HEK293T (cell line): Measurements from ENCODE around the gene SMIM3.
"Not testable (repeated sequence)": the region's sequence is repeated elsewhere in the genome, so short reads cannot be mapped to it uniquely, and the experiment has no call there.

Experiments
- CTCF ChIA-PET: fragments of 350-600 bp; formaldehyde crosslinking; extraction: SDS; loops from one replicate; lab custom pipeline; 2021; ENCODE audit warnings: antibody characterized with exemption, inconsistent platforms; lab: Yijun Ruan, JAX
- POLR2A ChIA-PET: fragments of 350-600 bp; formaldehyde crosslinking; extraction: SDS; loops from one replicate; lab custom pipeline; 2020; ENCODE audit warnings: antibody characterized with exemption, inconsistent platforms; lab: Yijun Ruan, JAX
- DNase-seq: peaks from one replicate; pipeline ENCODE4 v3.0.0; 2012; ENCODE audit warnings: mixed read lengths; ENCODE audit errors: extremely low spot score
- ARNT ChIP-seq: fragments of 450-650 bp; IDR thresholded peaks from 2 replicates; pipeline ENCODE4 v1.6.1; 2017; ENCODE audit warnings: mild to moderate bottlenecking
- BHLHE40 ChIP-seq: fragments of 450-650 bp; IDR thresholded peaks from 2 replicates; pipeline ENCODE4 v1.6.1; 2016; ENCODE audit warnings: mild to moderate bottlenecking, moderate library complexity, borderline replicate concordance
- CTBP1 ChIP-seq: fragments of 450-650 bp; IDR thresholded peaks from 2 replicates; pipeline ENCODE4 v1.6.1; 2016; ENCODE audit warnings: borderline replicate concordance
- ELF4 ChIP-seq: fragments of 450-650 bp; IDR thresholded peaks from 2 replicates; pipeline ENCODE4 v1.6.1; 2017; ENCODE audit warnings: antibody characterized with exemption
- FOXA1 ChIP-seq: fragments of 450-650 bp; IDR thresholded peaks from 2 replicates; pipeline ENCODE4 v1.6.1; 2016; ENCODE audit warnings: mild to moderate bottlenecking
- FOXK2 ChIP-seq: fragments of 450-650 bp; IDR thresholded peaks from 2 replicates; pipeline ENCODE4 v1.6.1; 2016; ENCODE audit warnings: mild to moderate bottlenecking
- FOXM1 ChIP-seq: fragments of 450-650 bp; IDR thresholded peaks from 2 replicates; pipeline ENCODE4 v1.6.1; 2017; ENCODE audit warnings: mild to moderate bottlenecking, borderline replicate concordance
- HDGF ChIP-seq: fragments of 450-650 bp; IDR thresholded peaks from 2 replicates; pipeline ENCODE4 v1.6.1; 2017; ENCODE audit warnings: antibody characterized with exemption, borderline replicate concordance
- L3MBTL2 ChIP-seq: fragments of 450-650 bp; conservative IDR thresholded peaks from 2 replicates; pipeline ENCODE4 v1.6.1; 2016; ENCODE audit warnings: mild to moderate bottlenecking
- LEF1 ChIP-seq: fragments of 450-650 bp; IDR thresholded peaks from 2 replicates; pipeline ENCODE4 v1.6.1; 2017; ENCODE audit warnings: mild to moderate bottlenecking, borderline replicate concordance
- NFRKB ChIP-seq: fragments of 450-650 bp; IDR thresholded peaks from 2 replicates; pipeline ENCODE4 v1.6.1; 2016; ENCODE audit warnings: mild to moderate bottlenecking, moderate library complexity
- PKNOX1 ChIP-seq: fragments of 450-650 bp; IDR thresholded peaks from 2 replicates; pipeline ENCODE4 v1.6.1; 2016
- SP1 ChIP-seq: fragments of 450-650 bp; IDR thresholded peaks from 2 replicates; pipeline ENCODE4 v1.6.1; 2017
- SUZ12 ChIP-seq: fragments of 450-650 bp; IDR thresholded peaks from 2 replicates; pipeline ENCODE4 v1.6.1; 2016; ENCODE audit warnings: mild to moderate bottlenecking
- TARDBP ChIP-seq: fragments of 450-650 bp; IDR thresholded peaks from 2 replicates; pipeline ENCODE4 v1.6.1; 2016
- ZNF384 ChIP-seq: fragments of 450-650 bp; IDR thresholded peaks from 2 replicates; pipeline ENCODE4 v1.6.1; 2016

The SMIM3 gene

DNA sequence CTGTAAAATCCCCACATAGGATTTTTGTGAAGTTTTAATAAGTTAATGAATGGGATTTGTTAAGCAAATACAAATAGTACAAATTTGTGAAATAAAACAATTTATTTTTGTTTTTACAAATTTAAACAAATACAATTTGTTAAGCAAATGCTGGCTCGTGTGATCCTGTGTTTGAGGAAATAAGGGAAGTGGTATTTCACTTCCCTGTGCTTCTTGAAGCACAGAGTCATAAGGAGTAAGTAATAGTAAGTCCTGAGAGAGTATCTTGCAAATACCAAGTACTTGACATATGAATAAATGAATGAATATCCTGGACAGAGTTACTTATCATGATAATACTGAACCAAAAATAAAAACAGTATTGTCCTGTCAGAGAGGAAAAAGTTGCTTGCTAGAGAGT is 9.1 kb downstream of the SMIM3 start:
- TF ChIP-seq FOXM1 (no peak), SP1 (no peak), FOXK2 (no peak), HDGF (no peak), CTBP1 (no peak), BHLHE40 (no peak), L3MBTL2 (no peak), LEF1 (no peak), FOXA1 (no peak), SUZ12 (no peak), ELF4 (no peak), PKNOX1 (no peak), NFRKB (no peak)
- ChIA-PET CTCF (interaction anchor here (0.7 to 2.3 kb wide), 2 partner anchors 13 to 1020 kb away, joined by 3 to 13 read pairs; no protein-coding TSS in a partner anchor), POLR2A (interaction anchor here (1.0 kb wide), 1 partner anchor 10 kb away, joined by 3 read pairs; no protein-coding TSS in a partner anchor)
- DNase-seq: no peak

- ChIA-PET CTCF (interaction anchor here (2.3 kb wide), 1 partner anchor 12 kb away, joined by 13 read pairs; no protein-coding TSS in a partner anchor), POLR2A (interaction anchor here (2.3 kb wide), 1 partner anchor 10 kb away, joined by 11 read pairs; the partner anchor contains the start of gene SMIM3)
- no peak for DNase-seq
- no peak for TF ChIP-seq SP1
Measured at GRCh38 chr5:150788977-150789376, 10.4 kb downstream of the SMIM3 start.

DNA sequence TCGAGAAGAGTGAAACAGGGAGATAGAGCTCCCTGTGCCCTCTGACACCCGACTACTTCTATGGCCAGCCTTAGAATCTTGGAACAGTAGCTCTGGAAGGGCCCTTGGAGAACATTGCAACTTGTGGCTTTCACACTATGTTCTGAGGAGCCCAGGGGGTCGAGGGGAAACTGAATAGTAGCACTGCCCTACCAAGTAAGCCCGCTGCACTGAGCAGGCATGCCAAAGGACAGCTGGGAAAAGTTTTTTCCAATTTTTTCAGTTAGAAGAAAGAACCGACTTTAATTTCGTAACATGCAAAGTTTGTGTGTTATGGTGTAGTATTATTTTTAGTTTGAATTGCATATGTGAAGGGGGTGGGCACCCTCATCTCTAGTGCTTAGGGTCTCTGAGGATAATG is 10.9 kb downstream of the SMIM3 start:
- no peak for DNase-seq
- ChIA-PET POLR2A (interaction anchor here (0.6 to 2.3 kb wide), 2 partner anchors 11 to 31 kb away, joined by 3 to 11 read pairs; partner anchors contain the start of gene SMIM3), CTCF (interaction anchor here (2.3 kb wide), 1 partner anchor 12 kb away, joined by 13 read pairs; no protein-coding TSS in a partner anchor)
- no peak for TF ChIP-seq FOXA1
- TF ChIP-seq ELF4: no peak
- no peak for TF ChIP-seq SUZ12
- TF ChIP-seq LEF1: no peak
- TF ChIP-seq ZNF384: no peak
- no peak for TF ChIP-seq TARDBP
- no peak for TF ChIP-seq L3MBTL2
- TF ChIP-seq SP1: no peak
- no peak for TF ChIP-seq ARNT
- no peak for TF ChIP-seq CTBP1
- no peak for TF ChIP-seq NFRKB
- no peak for TF ChIP-seq HDGF
- no peak for TF ChIP-seq BHLHE40
- TF ChIP-seq PKNOX1: no peak

DNA sequence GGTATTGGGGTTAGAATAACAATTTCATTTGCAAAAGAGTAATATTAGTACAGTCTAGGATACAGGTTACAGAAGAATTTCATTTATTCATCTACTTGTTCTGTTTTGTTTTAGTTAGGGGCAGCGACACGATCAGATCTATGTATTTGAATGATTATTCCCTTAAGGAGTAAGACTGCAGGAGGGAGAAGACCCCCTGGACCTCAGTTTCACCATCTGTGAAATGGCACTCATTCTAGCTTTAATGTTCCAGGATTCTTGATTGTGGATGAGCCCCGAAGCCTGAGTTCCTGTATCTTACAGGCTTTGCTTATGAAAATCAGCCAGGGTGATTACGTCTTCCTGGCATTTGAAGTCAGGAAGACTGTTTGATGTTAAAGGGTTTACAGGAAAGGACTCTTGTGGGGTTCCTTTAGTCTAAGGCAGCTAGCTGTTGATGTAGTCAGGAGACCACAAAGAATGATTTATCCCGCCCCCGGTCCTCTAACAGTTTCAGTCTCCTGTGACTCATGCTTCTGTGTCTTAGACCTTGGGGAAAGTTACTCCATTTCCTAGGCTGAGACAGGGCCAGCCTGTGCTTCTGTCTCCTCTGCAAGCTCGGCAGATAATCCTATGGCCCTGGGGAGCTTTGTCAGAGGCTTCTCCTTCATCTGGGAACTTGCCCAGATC is 11.5 kb downstream of the SMIM3 start:
- CTCF ChIA-PET: interaction anchor here (2.3 kb wide), 1 partner anchor 11 kb away, joined by 13 read pairs; no protein-coding TSS in a partner anchor
- POLR2A ChIA-PET: interaction anchor here (0.6 to 2.3 kb wide), 2 partner anchors 11 to 32 kb away, joined by 3 to 11 read pairs; partner anchors contain the start of gene SMIM3
- DNase-seq: no peak
- TF ChIP-seq FOXK2 (no peak), SUZ12 (no peak), FOXA1 (no peak), ELF4 (no peak), SP1 (no peak), HDGF (no peak), TARDBP (no peak), ARNT (no peak), BHLHE40 (no peak), CTBP1 (no peak), PKNOX1 (no peak), FOXM1 (no peak), L3MBTL2 (no peak), ZNF384 (no peak), LEF1 (no peak), NFRKB (no peak)

DNA sequence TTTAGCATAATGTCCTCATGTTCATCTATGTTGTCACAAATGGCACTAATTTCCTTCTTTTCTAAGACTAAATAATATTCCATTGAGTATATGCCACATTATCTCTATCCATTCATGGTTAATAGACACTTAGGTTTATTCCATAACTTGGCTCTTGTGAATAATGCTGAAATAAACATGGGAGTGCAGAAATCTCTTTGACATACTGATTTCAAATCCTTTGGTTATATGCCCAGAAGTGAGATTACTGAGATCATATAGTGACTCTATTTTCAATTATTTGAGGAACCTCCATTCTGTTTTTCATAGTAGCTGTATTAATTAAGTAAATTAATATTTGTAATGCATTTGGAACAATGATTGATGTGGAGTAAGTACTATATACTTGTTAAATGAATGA is 13.0 kb downstream of the SMIM3 start:
- POLR2A ChIA-PET: no interaction called here
- CTCF ChIA-PET: no interaction called here
- no peak for DNase-seq
- TF ChIP-seq ZNF384 (no peak), FOXM1 (no peak), L3MBTL2 (no peak), TARDBP (no peak), BHLHE40 (no peak), ELF4 (no peak), HDGF (no peak), SP1 (no peak), NFRKB (no peak), SUZ12 (no peak), CTBP1 (no peak)

DNA sequence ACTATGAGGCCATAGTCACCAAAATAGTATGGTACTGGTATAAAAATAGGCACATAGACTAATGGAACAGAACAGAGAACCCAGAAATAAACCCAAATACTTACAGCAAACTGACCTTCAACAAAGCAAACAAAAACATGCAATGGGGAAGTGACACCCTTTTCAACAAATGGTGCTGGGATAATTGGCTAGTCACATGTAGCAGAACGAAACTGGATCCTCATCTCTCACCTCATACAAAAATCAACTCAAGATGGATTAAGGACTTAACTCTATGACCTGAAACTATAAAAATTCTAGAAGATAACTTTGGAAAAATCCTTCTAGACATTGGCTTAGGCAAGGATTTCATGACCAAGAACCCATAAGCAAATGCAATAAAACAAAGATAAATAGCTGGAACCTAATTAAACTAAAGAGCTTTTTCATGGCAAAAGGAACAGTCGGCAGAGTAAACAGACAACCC is 14.9 kb downstream of the SMIM3 start:
- CTCF ChIA-PET, POLR2A ChIA-PET, DNase-seq: not testable (repeated sequence)
